H1 (cell line): Measurements from ENCODE around the gene MYO7B. TPM values are rescaled to one million over a fixed set of nuclear protein-coding genes. Genes with fewer than 3 reads are reported as not detected.

Experiments
- GABPA ChIP-seq: IDR thresholded peaks from 2 replicates; pipeline ENCODE4 v1.6.1; 2011; ENCODE audit warnings: mild to moderate bottlenecking, low read length, moderate library complexity, borderline replicate concordance; ENCODE audit not compliant: insufficient read depth
- GTF2F1 ChIP-seq: IDR thresholded peaks from 2 replicates; pipeline ENCODE4 v1.6.1; 2012; ENCODE audit warnings: low read depth, low read length, improper control_type of control experiment, borderline replicate concordance
- TAF7 ChIP-seq: optimal IDR thresholded peaks from 2 replicates; pipeline ENCODE3; 2011; ENCODE audit warnings: low read depth, mild to moderate bottlenecking, inconsistent platforms, low read length, moderate library complexity, borderline replicate concordance
- polyA plus RNA-seq, 7 experiments: library from polyadenylated mRNA; depleted of rRNA in 3 of 7; stranded (reverse) in 5 of 7; unstranded in 2 of 7; fragments of >200 nt in 5 of 7; fragments of 200-250 nt in 2 of 7; gene quantifications; 1 replicate in 5 of 7; 2 replicates in 1 of 7; 4 replicates in 1 of 7; pipeline versions ENCODE4 v1.2.1 to v1.2.3, GENCODE V29; 2011 to 2013; ENCODE audit warnings: missing spikeins in 2 of 7, mixed read lengths in 2 of 7
- total RNA-seq: library from RNA; stranded (reverse); fragmentation: NEBNext Ultra II Directional; extraction: Animal tissue kit (Norgen Biotek cat#: 25700); gene quantifications from 2 replicates; pipeline ENCODE4 v1.2.1, GENCODE V29; 2021

Gene MYO7B
- total and polyA plus RNA-seq, 2 of the 8 experiments (the other 6 are each of a cell fraction or from before 2014, with no cell fraction given): not detected

DNA sequence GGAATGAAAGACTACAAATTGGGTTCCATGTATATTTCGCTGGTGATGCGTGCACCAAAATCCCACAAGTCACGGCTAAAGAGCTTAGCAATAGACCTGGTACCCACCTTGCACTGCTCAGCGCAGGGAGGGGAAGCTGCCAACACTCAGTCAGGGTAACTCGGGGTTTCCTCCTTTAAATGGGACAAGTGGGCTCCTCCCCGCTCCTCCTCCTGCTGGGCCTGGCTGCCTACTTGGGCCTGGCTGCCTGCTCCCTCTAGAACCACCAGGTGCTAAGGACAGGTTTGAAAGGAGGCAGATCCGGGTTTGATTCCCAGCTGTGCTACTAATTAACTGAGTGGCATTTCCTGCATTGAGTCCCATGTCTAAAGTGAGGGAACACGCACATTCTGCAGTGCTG lies 23.4 kb downstream of the MYO7B start (continued):
- no peak for TF ChIP-seq TAF7
- no peak for TF ChIP-seq GABPA
- no peak for TF ChIP-seq GTF2F1
